ENCODE data around the gene FRY. TPM values are rescaled to one million over a fixed set of nuclear protein-coding genes. Genes with fewer than 3 reads are reported as not detected.

FRY gene
- total and polyA plus RNA-seq, 2 donors from 2014 or later, result 21.8 to 69.5 TPM

- no peak for TF ChIP-seq CTCF (IDR thresholded peaks at IDR 0.05; ENCODE audit: borderline replicate concordance, extremely low read depth, insufficient read depth)
- no peaks in the 10 kb centered on the region for H3K27me3 ChIP-seq (ENCODE audit: control insufficient read depth, insufficient read depth, low read length)
- intact Hi-C loops (cut with DNase I), result no loop called here
- no peaks in the 10 kb centered on the region for H3K9me3 ChIP-seq (ENCODE audit: control insufficient read depth in 2 of 3, insufficient read depth in 1 of 3, low read length in 3 of 3)
- H3K9ac ChIP-seq (ENCODE audit: low read length in 3 of 3), result no peak overlapping the region
- no peak for FAIRE-seq
- no peaks in the 10 kb centered on the region for H3K36me3 ChIP-seq (ENCODE audit: control insufficient read depth in 2 of 3, insufficient read depth in 3 of 3, low read length in 3 of 3)
- H3K4me3 ChIP-seq (ENCODE audit: low read length in 3 of 3), result no peak overlapping the region
- no peaks in the 10 kb centered on the region for H3K4me1 ChIP-seq (ENCODE audit: control insufficient read depth in 2 of 3, insufficient read depth in 2 of 3, low read depth in 1 of 3, low read length in 3 of 3)
- no peak overlapping the region for H3K27ac ChIP-seq (ENCODE audit: low read depth in 2 of 2, low read length in 2 of 2)
- DNase-seq, result no peak
Measured at GRCh38 chr13:32124743-32125142, 93.2 kb downstream of the FRY start.

- no peak overlapping the region for H3K4me3 ChIP-seq (ENCODE audit: low read length in 3 of 3)
- TF ChIP-seq CTCF (IDR thresholded peaks at IDR 0.05; ENCODE audit: borderline replicate concordance, extremely low read depth, insufficient read depth), result no peak
- intact Hi-C loops (cut with DNase I), result no loop called here
- no peaks in the 10 kb centered on the region for H3K36me3 ChIP-seq (ENCODE audit: control insufficient read depth in 2 of 3, insufficient read depth in 3 of 3, low read length in 3 of 3)
- no peak for FAIRE-seq
- H3K4me1 ChIP-seq (ENCODE audit: control insufficient read depth in 2 of 3, insufficient read depth in 2 of 3, low read depth in 1 of 3, low read length in 3 of 3), result no peaks in the 10 kb centered on the region
- H3K9ac ChIP-seq (ENCODE audit: low read length in 3 of 3), result no peak overlapping the region
- no peak for DNase-seq
- H3K27me3 ChIP-seq (ENCODE audit: control insufficient read depth, insufficient read depth, low read length), result no peaks in the 10 kb centered on the region
- no peak overlapping the region for H3K27ac ChIP-seq (ENCODE audit: low read depth in 2 of 2, low read length in 2 of 2)
- no peaks in the 10 kb centered on the region for H3K9me3 ChIP-seq (ENCODE audit: control insufficient read depth in 2 of 3, insufficient read depth in 1 of 3, low read length in 3 of 3)
Measured at GRCh38 chr13:32125221-32125689, 93.7 kb downstream of the FRY start.

- Histone ChIP-seq H3K4me3 (ENCODE audit: low read length in 3 of 3) (no peak overlapping the region), H3K9ac (ENCODE audit: low read length in 3 of 3) (no peak overlapping the region), H3K27me3 (ENCODE audit: control insufficient read depth, insufficient read depth, low read length) (no peaks in the 10 kb centered on the region), H3K4me1 (ENCODE audit: control insufficient read depth in 2 of 3, insufficient read depth in 2 of 3, low read depth in 1 of 3, low read length in 3 of 3) (no peaks in the 10 kb centered on the region), H3K27ac (ENCODE audit: low read depth in 2 of 2, low read length in 2 of 2) (no peak overlapping the region), H3K9me3 (ENCODE audit: control insufficient read depth in 2 of 3, insufficient read depth in 1 of 3, low read length in 3 of 3) (no peaks in the 10 kb centered on the region), H3K36me3 (ENCODE audit: control insufficient read depth in 2 of 3, insufficient read depth in 3 of 3, low read length in 3 of 3) (no peaks in the 10 kb centered on the region)
- intact Hi-C loops (cut with DNase I), result no loop called here
- FAIRE-seq (no peak), DNase-seq (no peak)
- TF ChIP-seq CTCF (IDR thresholded peaks at IDR 0.05; ENCODE audit: borderline replicate concordance, extremely low read depth, insufficient read depth), result no peak
Measured at GRCh38 chr13:32125751-32126150, 94.2 kb downstream of the FRY start.

GRCh38 chr13:32126278-32126677 lies 94.7 kb downstream of the FRY start:
- H3K27ac ChIP-seq (ENCODE audit: low read depth in 2 of 2, low read length in 2 of 2), result no peak overlapping the region
- no peaks in the 10 kb centered on the region for H3K9me3 ChIP-seq (ENCODE audit: control insufficient read depth in 2 of 3, insufficient read depth in 1 of 3, low read length in 3 of 3)
- FAIRE-seq (no peak), DNase-seq (no peak)
- no peak overlapping the region for H3K9ac ChIP-seq (ENCODE audit: low read length in 3 of 3)
- no peak overlapping the region for H3K4me3 ChIP-seq (ENCODE audit: low read length in 3 of 3)
- H3K27me3 ChIP-seq (ENCODE audit: control insufficient read depth, insufficient read depth, low read length), result no peaks in the 10 kb centered on the region
- no peaks in the 10 kb centered on the region for H3K36me3 ChIP-seq (ENCODE audit: control insufficient read depth in 2 of 3, insufficient read depth in 3 of 3, low read length in 3 of 3)
- no peak for TF ChIP-seq CTCF (IDR thresholded peaks at IDR 0.05; ENCODE audit: borderline replicate concordance, extremely low read depth, insufficient read depth)
- H3K4me1 ChIP-seq (ENCODE audit: control insufficient read depth in 2 of 3, insufficient read depth in 2 of 3, low read depth in 1 of 3, low read length in 3 of 3), result no peaks in the 10 kb centered on the region
- intact Hi-C loops (cut with DNase I), result no loop called here

Measured in kidney (tissue), 14 donors.